HL-60/S4 (cell line): Measurements from ENCODE around the gene PMVK.
"Not testable (repeated sequence)": the region's sequence is repeated elsewhere in the genome, so short reads cannot be mapped to it uniquely, and the experiment has no call there.

Experiments used
- in situ Hi-C: fragments of 300-500 bp; cut with MboI; formaldehyde crosslinking; loops from 2 replicates; pipeline ENCODE4 v1.14.3; 2022; ENCODE audit warnings: low sequenced_read_pairs

Gene PMVK

GRCh38 chr1:154925335-154926170 lies 11.0 kb downstream of the PMVK start:
- in situ Hi-C loops = no loop called here

GRCh38 chr1:154923695-154924094 lies 12.8 kb downstream of the PMVK start:
- in situ Hi-C loops = no loop called here

GRCh38 chr1:154913273-154913672 lies 23.2 kb downstream of the PMVK start:
- in situ Hi-C loops = no loop called here

DNA sequence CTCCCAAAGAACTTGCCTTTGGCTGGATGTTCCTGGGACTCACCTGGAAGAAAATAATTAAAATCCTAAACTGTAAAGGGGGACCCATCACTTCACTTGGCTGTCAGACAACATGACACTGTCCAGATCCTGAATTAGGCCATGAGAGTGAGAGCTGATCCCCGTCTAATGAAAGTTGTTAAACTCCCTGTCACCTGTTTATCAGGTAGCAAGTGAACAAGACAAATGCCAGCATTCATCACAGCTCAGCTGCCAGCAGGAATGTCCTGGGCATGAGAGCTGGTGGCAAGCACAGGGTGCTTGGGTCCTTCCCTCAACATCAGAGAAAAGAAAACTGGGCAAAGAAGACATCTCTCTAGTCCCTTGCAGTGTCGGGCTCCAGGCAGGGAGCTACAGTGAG lies 23.8 kb downstream of the PMVK start:
- in situ Hi-C loops = no loop called here

GRCh38 chr1:154911691-154912550 lies 24.6 kb downstream of the PMVK start:
- in situ Hi-C loops = no loop called here

GRCh38 chr1:154910851-154911250 lies 25.7 kb downstream of the PMVK start:
- in situ Hi-C loops = no loop called here

DNA sequence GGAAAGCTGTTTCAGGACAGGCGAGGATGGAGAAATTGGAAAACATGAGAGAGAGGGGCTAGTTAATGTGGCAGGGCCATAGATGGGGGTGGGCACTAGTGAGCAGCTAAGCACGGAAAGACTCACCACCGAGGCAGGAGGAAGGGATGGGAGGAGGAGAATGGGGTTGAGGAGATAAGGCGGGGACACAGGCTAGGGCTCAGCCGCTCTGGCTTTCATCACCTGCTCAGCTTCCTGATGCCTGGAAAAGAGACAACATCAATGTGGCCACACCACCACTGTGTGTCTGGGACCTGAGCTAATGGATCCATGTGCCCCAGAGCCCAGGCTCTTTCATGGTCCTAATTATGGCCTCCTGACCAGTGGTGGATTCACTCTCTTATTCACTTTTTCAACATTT lies 27.6 kb downstream of the PMVK start:
- in situ Hi-C loops = no loop called here

- in situ Hi-C loops = not testable (repeated sequence)
Observed at GRCh38 chr1:154908129-154908528, 28.4 kb downstream of the PMVK start.

- in situ Hi-C loops = no loop called here
Observed at GRCh38 chr1:154906621-154907081, 29.9 kb downstream of the PMVK start.

DNA sequence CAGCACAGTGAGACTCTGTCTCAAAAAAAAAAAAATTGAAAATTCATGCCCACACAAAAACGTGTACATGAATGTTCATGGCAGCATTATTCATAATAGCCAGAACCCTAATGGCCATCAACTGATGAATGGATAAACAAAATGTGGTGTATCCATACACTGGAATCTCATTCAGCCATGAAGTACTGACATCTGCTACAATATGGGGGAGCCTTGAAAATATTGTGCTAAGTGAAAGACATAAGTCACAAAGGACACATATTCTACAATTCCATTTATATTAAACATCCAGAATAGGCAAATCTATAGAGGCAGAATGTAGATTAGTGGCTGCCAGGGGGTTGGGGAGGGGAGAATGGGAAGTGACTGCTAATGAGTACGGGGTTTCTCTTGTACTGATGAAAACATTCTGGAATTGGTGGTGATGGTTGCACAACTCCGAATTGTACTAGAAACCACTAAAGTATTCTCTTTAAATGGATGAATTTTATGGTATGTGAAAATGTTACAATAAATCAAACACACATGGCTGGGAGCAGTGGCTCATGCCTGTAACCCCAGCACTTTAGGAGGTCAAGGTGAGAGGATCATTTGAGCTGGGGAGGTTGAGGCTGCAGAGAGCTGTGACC lies 33.5 kb downstream of the PMVK start:
- in situ Hi-C loops = no loop called here

DNA sequence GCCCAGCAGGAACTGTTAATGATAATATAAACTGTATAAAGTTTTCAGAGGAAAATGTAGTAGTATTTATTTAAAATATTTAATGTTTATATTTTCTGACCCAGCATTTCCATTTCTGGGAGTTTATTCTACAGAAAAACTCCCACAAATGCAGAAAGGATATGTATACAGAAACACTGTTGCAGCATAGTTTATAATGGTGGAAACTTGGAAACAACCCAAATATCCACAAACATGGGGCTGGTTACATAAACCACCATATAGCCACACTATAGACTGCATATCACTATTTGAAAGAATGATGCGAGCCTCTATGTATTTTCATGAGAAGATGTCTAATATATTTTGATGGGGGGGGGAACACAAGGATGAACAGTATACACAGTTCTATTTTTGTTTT lies 34.9 kb downstream of the PMVK start:
- in situ Hi-C loops = no loop called here

DNA sequence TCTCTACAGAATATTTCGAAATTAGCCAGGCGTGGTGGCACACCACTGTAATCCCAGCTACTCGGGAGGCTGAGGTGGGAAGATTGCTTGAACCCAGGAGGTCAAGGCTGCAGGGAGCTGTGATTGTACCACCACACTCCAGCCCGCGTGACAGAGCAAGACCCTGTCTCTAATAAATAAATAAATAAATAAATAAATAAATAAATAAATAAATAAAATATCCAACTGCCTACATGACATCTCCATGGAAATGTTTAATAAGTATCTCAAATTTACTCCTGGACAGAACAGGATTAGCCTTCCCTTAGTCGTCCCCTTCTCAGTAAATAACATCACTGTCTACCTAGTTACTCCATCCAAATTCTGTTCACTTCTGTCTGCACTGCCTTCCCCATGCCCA lies 37.5 kb downstream of the PMVK start:
- in situ Hi-C loops = no loop called here

DNA sequence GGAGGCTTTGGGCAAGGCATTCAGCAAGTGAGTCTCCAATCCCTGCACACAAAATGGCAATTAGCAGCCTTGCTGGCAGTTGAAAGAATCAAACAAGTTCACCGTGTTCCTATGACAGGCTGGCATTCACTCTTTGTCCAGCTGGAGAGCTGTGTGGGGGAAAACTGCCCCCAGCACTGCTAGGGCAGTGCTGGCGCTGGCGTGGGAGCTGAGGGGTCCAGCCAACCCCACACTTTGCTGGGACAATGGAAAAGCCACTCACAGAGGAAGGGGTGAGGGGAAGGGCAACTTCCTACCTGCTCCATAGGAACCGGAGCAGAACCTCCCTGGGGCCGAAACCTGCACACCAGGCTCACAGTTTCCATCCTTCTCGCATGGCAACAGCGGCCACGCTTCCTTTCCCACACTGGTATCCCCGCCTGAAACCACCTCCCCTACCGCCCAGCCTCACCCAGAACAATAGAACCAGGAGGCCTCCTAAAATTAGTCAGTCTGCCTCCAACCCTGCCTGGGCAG lies 39.7 kb downstream of the PMVK start:
- in situ Hi-C loops = no loop called here

- in situ Hi-C loops = no loop called here
Observed at GRCh38 chr1:154895798-154896197, 40.7 kb downstream of the PMVK start.

DNA sequence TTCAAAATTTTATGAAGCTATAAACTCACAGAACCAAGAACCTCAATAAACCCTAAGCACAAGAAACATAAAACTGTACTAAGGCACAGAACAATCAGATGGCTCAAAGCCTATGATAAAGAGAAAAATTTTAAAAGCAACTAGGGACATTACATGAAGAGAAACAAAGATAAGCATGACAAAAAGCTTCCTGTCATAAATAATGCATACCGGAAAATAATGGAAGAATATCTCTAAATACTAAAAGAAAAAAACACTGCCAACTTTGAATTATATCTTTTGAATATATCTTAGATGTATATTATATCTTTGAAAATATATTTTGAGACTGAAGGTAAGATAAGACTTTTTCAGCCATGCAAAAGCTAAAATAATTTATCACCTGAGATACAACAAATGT lies 45.1 kb downstream of the PMVK start:
- in situ Hi-C loops = no loop called here

- in situ Hi-C loops = loop anchor here (10.0 kb wide), 1 partner anchor 224 kb away; no protein-coding TSS in a partner anchor
Observed at GRCh38 chr1:154888757-154889156, 47.8 kb downstream of the PMVK start.

DNA sequence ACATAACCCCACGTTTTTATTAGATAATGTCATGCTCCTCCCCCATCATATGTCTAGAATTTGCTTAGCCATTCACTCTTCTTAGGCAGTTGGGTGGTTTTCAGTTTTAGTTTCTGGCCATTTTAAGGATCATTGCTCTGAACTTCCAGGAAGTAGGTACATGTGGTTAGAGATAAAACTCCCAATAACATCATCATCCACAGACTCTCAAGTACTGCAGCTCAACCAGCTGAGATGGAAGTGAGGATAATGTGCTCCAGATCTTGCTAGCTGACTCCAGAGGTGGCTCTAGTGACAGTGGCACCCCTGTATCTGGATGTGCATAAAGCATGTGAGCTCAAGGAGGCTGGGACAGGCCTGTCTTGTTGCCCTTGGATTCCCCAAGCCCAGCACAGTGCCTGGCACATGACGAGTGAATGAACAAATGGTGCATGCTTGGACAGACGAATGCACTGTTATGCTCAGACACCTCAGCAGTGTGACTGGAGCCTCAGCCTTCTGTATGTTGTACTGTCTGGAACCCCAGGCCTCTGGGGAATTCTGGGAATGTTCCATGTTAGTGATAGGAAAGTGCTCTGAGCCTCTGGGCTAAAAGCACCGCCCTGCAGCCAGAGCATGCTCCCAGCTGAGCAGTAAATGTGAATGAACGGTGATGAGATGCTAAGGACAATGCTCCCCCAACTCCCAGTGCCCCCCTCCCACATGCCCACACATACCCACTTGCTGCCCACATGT lies 50.1 kb downstream of the PMVK start:
- in situ Hi-C loops = loop anchor here (10.0 kb wide), 1 partner anchor 222 kb away; no protein-coding TSS in a partner anchor

- in situ Hi-C loops = loop anchor here (10.0 kb wide), 1 partner anchor 220 kb away; no protein-coding TSS in a partner anchor
Observed at GRCh38 chr1:154884869-154885701, 51.4 kb downstream of the PMVK start.
